Measurements from ENCODE around the gene PNPLA5. TPM values are rescaled to one million over a fixed set of nuclear protein-coding genes. Genes with fewer than 3 reads are reported as not detected.

Gene PNPLA5
- total RNA-seq, 1 donor from 2014 or later = not detected

GRCh38 chr22:43919106-43919973 lies 27.5 kb upstream of the PNPLA5 start:
- Mint-ChIP-seq H3K4me1 (ENCODE audit: low read depth, unreplicated experiment) (peaks cover 6% of the 10 kb centered on the region), H3K27ac (ENCODE audit: unreplicated experiment) (no peak overlapping the region)

GRCh38 chr22:43917521-43917920 lies 25.7 kb upstream of the PNPLA5 start:
- peaks cover 7% of the 10 kb centered on the region for H3K27me3 Mint-ChIP-seq (ENCODE audit: unreplicated experiment)
- H3K9me3 Mint-ChIP-seq (ENCODE audit: unreplicated experiment) = no peaks in the 10 kb centered on the region
- H3K27ac Mint-ChIP-seq (ENCODE audit: unreplicated experiment) = no peak overlapping the region
- no peak for DNase-seq
- H3K4me1 Mint-ChIP-seq (ENCODE audit: low read depth, unreplicated experiment) = peaks cover 3% of the 10 kb centered on the region
- no peak for TF ChIP-seq CTCF (IDR thresholded peaks at IDR 0.05; ENCODE audit: partially characterized antibody, unreplicated experiment)
- no peaks in the 10 kb centered on the region for H3K36me3 Mint-ChIP-seq (ENCODE audit: unreplicated experiment)
- no peak overlapping the region for H3K4me3 Mint-ChIP-seq (ENCODE audit: unreplicated experiment)

More at GRCh38 chr22:43919106-43919973, 27.5 kb upstream of the PNPLA5 start:
- no peaks in the 10 kb centered on the region for H3K9me3 Mint-ChIP-seq (ENCODE audit: unreplicated experiment)
- no peaks in the 10 kb centered on the region for H3K36me3 Mint-ChIP-seq (ENCODE audit: unreplicated experiment)
- DNase-seq = no peak
- peaks cover 7% of the 10 kb centered on the region for H3K27me3 Mint-ChIP-seq (ENCODE audit: unreplicated experiment)
- TF ChIP-seq CTCF (IDR thresholded peaks at IDR 0.05; ENCODE audit: partially characterized antibody, unreplicated experiment) = no peak
- H3K4me3 Mint-ChIP-seq (ENCODE audit: unreplicated experiment) = no peak overlapping the region

GRCh38 chr22:43911351-43911750 lies 19.5 kb upstream of the PNPLA5 start:
- Mint-ChIP-seq H3K27me3 (ENCODE audit: unreplicated experiment) (peaks cover 14% of the 10 kb centered on the region), H3K36me3 (ENCODE audit: unreplicated experiment) (peaks cover 4% of the 10 kb centered on the region), H3K27ac (ENCODE audit: unreplicated experiment) (no peak overlapping the region), H3K4me1 (ENCODE audit: low read depth, unreplicated experiment) (no peaks in the 10 kb centered on the region), H3K9me3 (ENCODE audit: unreplicated experiment) (peaks cover 2% of the 10 kb centered on the region), H3K4me3 (ENCODE audit: unreplicated experiment) (no peak overlapping the region)
- DNase-seq = no peak
- no peak for TF ChIP-seq CTCF (IDR thresholded peaks at IDR 0.05; ENCODE audit: partially characterized antibody, unreplicated experiment)

GRCh38 chr22:43910178-43910695 lies 18.4 kb upstream of the PNPLA5 start:
- peaks cover 2% of the 10 kb centered on the region for H3K9me3 Mint-ChIP-seq (ENCODE audit: unreplicated experiment)
- H3K27me3 Mint-ChIP-seq (ENCODE audit: unreplicated experiment) = peaks cover 14% of the 10 kb centered on the region
- DNase-seq = no peak
- H3K4me3 Mint-ChIP-seq (ENCODE audit: unreplicated experiment) = no peak overlapping the region
- peaks cover 4% of the 10 kb centered on the region for H3K36me3 Mint-ChIP-seq (ENCODE audit: unreplicated experiment)
- H3K4me1 Mint-ChIP-seq (ENCODE audit: low read depth, unreplicated experiment) = peaks cover 4% of the 10 kb centered on the region
- H3K27ac Mint-ChIP-seq (ENCODE audit: unreplicated experiment) = no peak overlapping the region
- TF ChIP-seq CTCF (IDR thresholded peaks at IDR 0.05; ENCODE audit: partially characterized antibody, unreplicated experiment) = no peak

- Mint-ChIP-seq H3K4me1 (ENCODE audit: low read depth, unreplicated experiment) (peaks cover 4% of the 10 kb centered on the region), H3K27me3 (ENCODE audit: unreplicated experiment) (peaks cover 14% of the 10 kb centered on the region), H3K4me3 (ENCODE audit: unreplicated experiment) (no peak overlapping the region), H3K36me3 (ENCODE audit: unreplicated experiment) (peaks cover 4% of the 10 kb centered on the region), H3K27ac (ENCODE audit: unreplicated experiment) (no peak overlapping the region), H3K9me3 (ENCODE audit: unreplicated experiment) (peaks cover 2% of the 10 kb centered on the region)
- no peak for TF ChIP-seq CTCF (IDR thresholded peaks at IDR 0.05; ENCODE audit: partially characterized antibody, unreplicated experiment)
- no peak for DNase-seq
Observed at GRCh38 chr22:43909708-43910107, 17.9 kb upstream of the PNPLA5 start.
